HL-60 (cell line): ENCODE data around the gene LAMC2.
A peak's percentile ranks its signal among the peaks of the same experiment; 100 is the strongest.

Experiments used
- DNase-seq, 2 experiments: peaks; one replicate each; pipeline ENCODE4 v3.0.0-alpha.2; 2010 to 2020; ENCODE audit warnings: low read depth in 1 of 2, low spot score in 1 of 2
- H3K27ac ChIP-seq: fragments of 250-450 bp; sonication (Bioruptor Pico); replicated peaks from 2 replicates; pipeline ENCODE4 v1.5.1; 2020; ENCODE audit warnings: mild to moderate bottlenecking, moderate library complexity
- H3K27me3 ChIP-seq: fragments of 250-450 bp; sonication (Bioruptor Pico); 2 replicates; pipeline ENCODE4 v1.5.1; 2021; ENCODE audit warnings: mild to moderate bottlenecking, moderate library complexity; ENCODE audit not compliant: insufficient read depth, poor library complexity, severe bottlenecking
- H3K4me3 ChIP-seq: replicated peaks from 2 replicates; pipeline ENCODE4 v1.5.1; 2011; ENCODE audit warnings: mild to moderate bottlenecking, control low read depth, low read length; ENCODE audit not compliant: insufficient read depth
- CTCF ChIP-seq: IDR thresholded peaks from one replicate; pipeline ENCODE4 v1.5.1; 2011; ENCODE audit warnings: low read length, control low read depth, inconsistent platforms; ENCODE audit not compliant: insufficient read depth
- GABPA ChIP-seq: IDR thresholded peaks from 2 replicates; pipeline ENCODE4 v1.6.1; 2012; ENCODE audit warnings: low read depth
- POLR2AphosphoS5 ChIP-seq: IDR thresholded peaks from 2 replicates; pipeline ENCODE4 v1.6.1; 2012; ENCODE audit warnings: low read depth
- REST ChIP-seq: IDR thresholded peaks from 2 replicates; pipeline ENCODE4 v1.6.1; 2012; ENCODE audit warnings: low read depth; ENCODE audit not compliant: insufficient replicate concordance
- SPI1 ChIP-seq: IDR thresholded peaks from 2 replicates; pipeline ENCODE4 v1.6.1; 2012; ENCODE audit warnings: low read depth, mild to moderate bottlenecking, borderline replicate concordance

LAMC2 gene

DNA sequence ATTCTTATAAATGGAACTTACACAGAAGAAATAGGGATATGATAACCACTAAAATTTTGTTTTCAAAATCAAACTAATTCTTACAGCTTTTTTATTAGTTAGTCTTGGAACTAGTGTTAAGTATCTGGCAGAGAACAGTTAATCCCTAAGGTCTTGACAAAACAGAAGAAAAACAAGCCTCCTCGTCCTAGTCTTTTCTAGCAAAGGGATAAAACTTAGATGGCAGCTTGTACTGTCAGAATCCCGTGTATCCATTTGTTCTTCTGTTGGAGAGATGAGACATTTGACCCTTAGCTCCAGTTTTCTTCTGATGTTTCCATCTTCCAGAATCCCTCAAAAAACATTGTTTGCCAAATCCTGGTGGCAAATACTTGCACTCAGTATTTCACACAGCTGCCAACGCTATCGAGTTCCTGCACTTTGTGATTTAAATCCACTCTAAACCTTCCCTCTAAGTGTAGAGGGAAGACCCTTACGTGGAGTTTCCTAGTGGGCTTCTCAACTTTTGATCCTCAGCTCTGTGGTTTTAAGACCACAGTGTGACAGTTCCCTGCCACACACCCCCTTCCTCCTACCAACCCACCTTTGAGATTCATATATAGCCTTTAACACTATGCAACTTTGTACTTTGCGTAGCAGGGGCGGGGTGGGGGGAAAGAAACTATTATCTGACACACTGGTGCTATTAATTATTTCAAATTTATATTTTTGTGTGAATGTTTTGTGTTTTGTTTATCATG lies 42.3 kb upstream of the LAMC2 start:
- no peaks in the 10 kb centered on the region for H3K27me3 ChIP-seq
- no peak for DNase-seq
- TF ChIP-seq POLR2AphosphoS5 (no peak), SPI1 (no peak), CTCF (no peak), REST (no peak), GABPA (no peak)
- H3K27ac ChIP-seq, result no peak overlapping the region
- no peak overlapping the region for H3K4me3 ChIP-seq

DNA sequence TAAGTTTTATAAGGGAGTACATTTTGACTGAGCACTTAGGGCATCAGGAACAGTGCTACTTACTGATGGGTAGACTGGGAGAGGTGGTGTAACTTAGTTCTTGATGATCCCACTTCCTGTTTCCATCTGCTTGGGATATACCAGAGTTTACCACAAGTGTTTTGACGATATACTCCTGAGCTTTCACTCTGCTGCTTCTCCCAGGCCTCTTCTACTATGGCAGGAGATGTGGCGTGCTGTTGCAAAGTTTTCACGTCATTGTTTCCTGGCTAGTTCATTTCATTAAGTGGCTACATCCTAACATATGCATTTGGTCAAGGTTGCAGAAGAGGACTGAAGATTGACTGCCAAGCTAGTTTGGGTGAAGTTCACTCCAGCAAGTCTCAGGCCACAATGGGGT lies 41.3 kb upstream of the LAMC2 start:
- Histone ChIP-seq H3K27me3 (no peaks in the 10 kb centered on the region), H3K27ac (no peak overlapping the region), H3K4me3 (no peak overlapping the region)
- DNase-seq, result peak in 1 of 2 experiments; percentile 15
- TF ChIP-seq CTCF, result no peak
- no peak for TF ChIP-seq REST
- no peak for TF ChIP-seq GABPA
- TF ChIP-seq SPI1, result peak; percentile 79
- TF ChIP-seq POLR2AphosphoS5, result no peak

GRCh38 chr1:183147735-183148134 lies 38.3 kb upstream of the LAMC2 start:
- Histone ChIP-seq H3K27ac (no peak overlapping the region), H3K27me3 (no peaks in the 10 kb centered on the region), H3K4me3 (no peak overlapping the region)
- TF ChIP-seq POLR2AphosphoS5 (no peak), SPI1 (no peak), REST (no peak), CTCF (no peak), GABPA (no peak)
- no peak for DNase-seq
